SHP77 (cell line): Measurements from ENCODE around the gene KHNYN.
"Not testable (repeated sequence)": the region's sequence is repeated elsewhere in the genome, so short reads cannot be mapped to it uniquely, and the experiment has no call there.

Experiments used
- DNase-seq, 2 experiments: peaks; one replicate each; lab custom pipeline; 2025; lab: John Stamatoyannopoulos, UW

KHNYN gene

DNA sequence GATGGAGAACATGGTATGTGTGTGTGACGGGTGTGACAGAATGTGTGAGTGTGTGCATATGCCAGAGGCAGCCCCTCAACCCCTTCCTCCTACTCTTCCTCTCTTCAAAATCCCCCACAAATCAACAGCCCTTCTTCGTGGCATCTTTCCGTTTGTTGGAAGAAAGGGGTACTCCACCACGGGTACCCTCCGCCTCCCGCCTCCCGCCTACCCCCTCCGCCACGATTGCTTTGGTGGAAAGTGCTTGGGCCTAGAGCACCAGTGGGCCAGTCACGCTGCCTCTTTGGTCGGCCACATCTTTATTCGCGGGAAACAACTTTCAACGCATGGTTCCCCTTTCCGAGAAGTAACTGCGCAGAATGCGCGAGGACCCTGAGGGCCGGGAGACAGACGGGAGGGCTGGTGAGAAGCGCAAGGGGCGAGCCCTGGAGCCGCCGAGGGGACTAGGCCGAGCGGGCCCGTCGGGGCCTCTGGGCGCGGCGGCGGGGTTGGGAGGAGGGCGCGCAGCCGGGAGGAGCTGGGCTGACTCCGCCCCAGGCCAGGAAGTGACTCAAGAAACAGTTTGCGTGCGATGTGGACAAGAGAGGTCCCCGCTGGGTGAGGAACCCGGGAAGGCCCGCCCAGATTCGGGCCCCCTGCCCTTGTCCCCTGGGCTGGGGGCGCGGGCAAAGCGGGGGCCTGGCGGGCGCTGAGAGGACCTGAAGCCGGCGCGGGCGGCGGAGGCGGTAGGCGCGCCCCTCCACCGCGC, at the start of gene KHNYN, which contains the start of gene CBLN3:
TSS of gene KHNYN (plus strand) at position 560 of the 748 bp plus-strand sequence. CDS start 777 bp downstream, outside the sequence.
TSS of gene CBLN3 (minus strand) at position 274 of the 748 bp plus-strand sequence. CDS start 614 bp downstream, outside the sequence.
- peak; percentile 91 to 94 for DNase-seq

DNA sequence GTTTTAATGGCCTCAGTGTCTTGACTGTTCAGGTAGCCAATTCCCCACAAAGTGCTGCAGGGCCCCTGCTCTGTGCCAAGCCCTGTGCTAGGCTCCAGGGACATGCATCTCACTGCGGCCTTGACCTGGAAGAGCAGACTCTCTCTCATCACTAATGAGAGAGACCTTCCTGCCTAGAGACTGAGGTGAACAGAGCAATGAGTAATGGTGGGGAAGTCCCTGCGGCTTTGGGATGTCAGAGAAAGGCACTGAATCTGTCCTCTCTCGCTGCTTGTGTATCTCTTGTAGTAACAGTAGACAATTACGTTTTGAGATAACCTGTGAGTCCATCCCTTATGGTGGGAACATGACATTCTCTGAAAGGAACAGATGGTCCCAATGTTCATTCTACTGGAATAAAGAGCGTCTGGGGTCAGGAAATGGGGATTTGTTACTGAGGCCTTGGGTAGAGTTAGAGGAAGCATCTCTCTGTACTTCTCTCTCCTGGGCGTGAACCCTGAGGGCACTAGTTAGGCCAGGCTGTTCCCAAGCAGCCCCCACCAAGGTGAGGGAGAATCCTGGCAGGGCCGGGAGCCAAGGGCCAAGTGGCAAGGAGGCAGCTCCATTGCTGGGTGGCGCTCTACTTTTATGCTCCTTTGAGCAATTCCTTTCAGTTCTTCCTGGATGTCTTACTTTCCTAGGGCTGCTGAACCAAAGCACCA, 48.2 kb upstream of the KHNYN start:
- DNase-seq = no peak

- DNase-seq = no peak
Observed at GRCh38 chr14:24382064-24382371, 47.7 kb upstream of the KHNYN start.

DNA sequence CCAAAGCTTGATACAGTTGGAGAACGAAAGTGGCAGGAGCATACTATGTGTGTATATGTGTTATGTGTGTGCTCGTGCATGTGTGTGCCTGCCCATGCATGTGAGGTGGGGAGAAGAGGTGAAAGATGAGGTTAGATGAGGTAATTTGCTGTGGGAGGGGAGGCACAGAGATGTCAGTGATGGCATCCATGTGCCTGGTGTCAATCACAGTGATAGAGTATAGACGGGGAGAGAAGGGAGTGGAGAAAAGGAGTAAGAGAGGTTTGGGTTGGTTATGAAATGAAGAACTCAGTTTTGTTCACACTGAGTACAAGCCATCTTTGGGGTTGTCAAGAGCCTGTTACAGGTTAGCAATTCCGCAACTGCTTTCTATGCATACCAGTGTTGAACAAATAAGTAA, 45.6 kb upstream of the KHNYN start:
- DNase-seq = no peak

GRCh38 chr14:24385524-24385923, 44.2 kb upstream of the KHNYN start:
- no peak for DNase-seq

GRCh38 chr14:24387009-24387345, 42.8 kb upstream of the KHNYN start:
- no peak for DNase-seq

- not testable (repeated sequence) for DNase-seq
Observed at GRCh38 chr14:24387579-24387978, 42.2 kb upstream of the KHNYN start.

GRCh38 chr14:24388474-24389179, 41.1 kb upstream of the KHNYN start:
- no peak for DNase-seq

- DNase-seq = no peak
Observed at GRCh38 chr14:24389226-24389848, 40.4 kb upstream of the KHNYN start.

DNA sequence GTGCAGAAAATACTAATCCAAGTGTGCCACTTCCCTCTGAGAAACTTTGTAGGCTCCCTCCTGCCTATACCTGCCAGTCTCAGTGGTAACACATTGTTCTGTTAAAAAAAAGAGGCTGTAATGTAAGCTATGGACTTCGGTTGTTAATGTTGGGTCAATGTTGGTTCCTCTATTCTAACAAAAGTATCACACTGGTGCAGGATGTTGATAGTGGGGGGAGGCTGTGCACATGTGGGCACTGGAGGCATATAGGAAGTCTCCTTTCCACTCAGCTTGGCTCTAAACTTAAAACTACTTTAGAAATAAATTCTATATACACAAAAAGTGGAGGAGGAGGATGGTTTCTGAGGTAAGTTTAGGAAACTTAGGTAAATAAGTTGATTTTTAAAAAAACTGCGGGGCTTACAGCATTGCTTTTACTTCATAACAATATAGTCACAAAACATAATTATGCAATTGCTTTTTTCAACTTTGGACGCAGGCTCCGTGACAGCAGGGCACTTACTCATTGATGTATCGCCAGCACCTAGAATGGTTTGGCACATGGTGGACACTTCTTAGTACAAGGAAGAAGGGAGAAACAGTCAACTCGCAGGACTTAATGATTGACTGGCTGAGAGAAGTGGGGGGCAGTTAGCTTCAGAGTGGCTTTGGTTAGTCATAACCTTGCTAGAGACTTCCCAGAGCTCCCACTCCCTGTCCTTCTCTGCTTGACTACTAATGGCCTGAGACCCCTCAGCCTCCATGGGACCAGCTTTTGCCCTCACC, 38.9 kb upstream of the KHNYN start:
- DNase-seq = no peak

DNA sequence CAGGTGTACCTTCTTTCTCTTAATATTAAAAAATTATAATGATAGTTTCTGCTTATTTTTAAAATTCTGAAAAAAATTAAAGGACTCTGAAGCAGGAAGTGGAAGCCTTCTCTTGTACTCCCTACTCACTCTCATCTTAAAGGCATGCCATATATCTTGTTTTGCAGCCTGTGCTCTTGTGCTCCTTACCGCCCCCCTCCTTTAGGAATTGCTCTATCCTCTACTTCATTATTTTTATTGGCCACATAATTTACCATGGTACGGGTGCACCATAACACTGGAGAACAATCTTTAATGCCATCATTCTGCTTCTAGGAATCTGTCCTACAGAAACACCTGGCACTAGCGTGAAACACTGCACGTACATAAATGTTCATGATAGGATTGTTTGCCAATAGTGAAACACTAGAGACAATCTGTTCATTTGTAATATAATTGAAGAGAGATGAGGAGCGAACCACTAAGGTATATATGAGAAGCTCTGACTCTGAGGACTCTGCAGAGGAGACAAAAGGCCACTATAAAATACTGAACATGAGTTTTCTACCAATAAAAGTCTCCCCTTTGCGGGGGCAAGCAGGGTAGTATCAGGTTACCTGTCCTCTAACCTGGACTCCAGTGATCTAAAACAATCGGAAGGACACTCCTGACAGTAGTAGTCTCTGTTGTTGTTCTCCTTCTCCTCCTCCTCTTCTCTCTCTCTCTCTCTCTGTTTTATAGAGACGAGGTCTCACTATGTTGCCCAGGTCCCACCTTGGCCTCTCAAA, 37.2 kb upstream of the KHNYN start:
- peak in 1 of 2 experiments; percentile 24 for DNase-seq

GRCh38 chr14:24394275-24394674, 35.5 kb upstream of the KHNYN start:
- no peak for DNase-seq

GRCh38 chr14:24395609-24396582, 33.9 kb upstream of the KHNYN start:
- DNase-seq = no peak

- DNase-seq = no peak
Observed at GRCh38 chr14:24397639-24398292, 32.0 kb upstream of the KHNYN start.

GRCh38 chr14:24398293-24398652, 31.5 kb upstream of the KHNYN start:
- DNase-seq = no peak

DNA sequence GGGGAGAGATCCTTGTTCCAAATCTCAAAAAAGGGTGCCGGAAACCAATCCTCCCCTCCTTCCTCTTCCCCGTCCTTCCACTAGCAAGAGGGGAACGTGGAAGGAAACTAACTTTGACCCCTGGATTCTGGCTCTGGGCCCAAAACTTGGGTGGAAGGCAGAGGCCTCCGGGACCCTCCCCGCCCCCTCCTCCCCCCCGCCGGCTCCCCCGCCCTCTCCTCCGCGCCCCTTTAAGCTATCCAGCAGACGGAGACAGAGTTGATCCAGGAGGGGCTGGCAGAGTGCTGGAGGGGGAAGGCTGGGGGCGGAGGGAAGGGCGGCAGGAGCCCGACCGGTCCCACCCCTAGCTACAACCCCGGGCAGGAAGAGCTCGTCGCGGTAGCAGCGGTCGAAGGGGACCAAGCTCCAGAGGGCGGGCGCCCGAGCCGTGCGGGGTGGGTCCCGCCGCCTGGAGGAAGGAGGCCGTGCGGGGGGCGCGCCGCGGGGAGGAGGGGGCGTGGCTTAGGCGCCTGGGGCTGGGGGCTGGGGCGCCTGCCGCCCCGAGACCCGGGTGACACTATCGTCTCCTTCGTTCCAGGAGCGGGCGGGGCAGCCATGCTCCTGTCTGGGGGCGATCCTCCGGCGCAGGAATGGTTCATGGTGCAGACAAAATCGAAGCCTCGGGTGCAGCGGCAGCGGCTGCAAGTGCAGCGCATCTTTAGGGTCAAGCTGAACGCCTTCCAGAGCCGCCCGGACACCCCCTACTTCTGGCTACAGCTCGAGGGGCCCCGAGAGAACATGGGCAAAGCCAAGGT, 30.9 kb upstream of the KHNYN start, which contains the start of gene NYNRIN:
TSS of gene NYNRIN (plus strand) at position 351 of the 794 bp plus-strand sequence. CDS start at position 595, 244 bp downstream.
- no peak for DNase-seq

DNA sequence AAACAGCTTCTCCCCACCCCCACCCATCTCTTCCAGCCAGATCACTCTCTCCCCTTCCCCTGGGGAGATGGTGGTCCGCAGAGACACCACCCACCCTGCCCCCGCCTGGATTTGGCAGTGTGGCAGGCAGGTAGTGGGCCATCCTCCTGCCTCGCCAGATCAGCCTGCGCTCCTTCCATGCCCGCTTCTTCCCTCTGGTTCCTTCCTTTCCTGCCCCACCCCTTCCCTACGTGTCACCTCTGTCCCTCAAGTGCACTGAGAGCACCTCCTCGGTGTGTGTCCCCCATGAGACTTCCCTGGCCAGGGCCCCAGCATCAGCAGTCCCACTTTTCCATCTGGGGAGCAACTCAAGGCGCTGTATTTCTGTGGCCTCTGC, 30.3 kb upstream of the KHNYN start:
- DNase-seq = no peak

DNA sequence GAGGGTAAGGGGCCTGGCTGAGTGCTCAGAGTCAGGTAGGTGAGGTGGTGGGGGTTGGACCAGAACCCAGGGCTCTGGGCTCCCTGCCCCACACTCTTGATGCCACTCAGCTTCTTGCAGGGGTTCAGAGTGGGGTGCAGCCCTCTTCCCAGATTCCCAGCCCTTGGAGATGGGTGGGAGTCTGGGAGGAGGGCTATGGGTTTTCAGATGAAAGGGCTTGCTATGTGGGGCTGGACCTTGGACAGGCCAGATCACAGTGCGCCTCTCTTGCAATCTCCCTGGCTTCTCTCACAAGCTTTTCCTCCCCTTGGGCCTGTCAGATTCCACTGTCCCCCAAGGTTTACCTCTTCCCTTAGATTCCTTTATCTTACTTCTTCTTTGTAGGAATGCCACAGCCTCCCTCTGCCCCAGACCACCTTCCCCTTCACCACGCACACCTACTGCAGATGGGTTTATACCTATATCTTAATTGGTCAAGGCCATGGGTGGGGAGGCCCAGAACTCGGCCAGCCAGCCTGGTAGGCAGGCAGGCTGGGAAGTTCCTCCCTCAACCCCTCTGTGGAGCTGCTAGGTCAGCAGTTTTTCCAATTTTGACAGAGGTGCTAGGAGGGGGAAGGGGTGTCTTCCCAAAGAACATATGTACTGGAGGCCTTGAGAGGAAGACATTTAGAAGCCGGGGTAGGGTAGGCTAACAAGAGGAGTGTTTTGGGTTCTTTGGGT, 29.6 kb upstream of the KHNYN start:
- no peak for DNase-seq
